Natural killer cell (primary cell): Measurements from ENCODE around the gene PIP5K1A. TPM values are rescaled to one million over a fixed set of nuclear protein-coding genes. Genes with fewer than 3 reads are reported as not detected.
A peak's percentile ranks its signal among the peaks of the same experiment; 100 is the strongest.

ENCODE experiments used
- ATAC-seq, 3 donors: fragments of 150-1000 bp in 2 of 3; fragments of 200-7000 bp in 1 of 3; cut with Tn5 transposase; 1 replicate in 1 of 3; 2 replicates in 2 of 3; pipeline ENCODE4 v1.10.0; 2021; ENCODE audit warnings: mild to moderate bottlenecking in 2 of 3, moderate library complexity in 2 of 3
- DNase-seq, 2 donors: peaks; one replicate each; pipeline versions ENCODE4 v3.0.0 to v3.0.0-alpha.2; 2013 to 2021; ENCODE audit warnings: mixed read lengths in 1 of 2
- H3K27ac ChIP-seq: one replicate; pipeline ENCODE4 v1.5.1; 2013; ENCODE audit warnings: mild to moderate bottlenecking, low read length
- H3K27me3 ChIP-seq: one replicate; pipeline ENCODE4 v1.6.1; 2013; ENCODE audit warnings: low read length; ENCODE audit not compliant: control insufficient read depth, insufficient read depth
- H3K36me3 ChIP-seq: one replicate; pipeline ENCODE4 v1.6.1; 2013; ENCODE audit warnings: low read length; ENCODE audit not compliant: control insufficient read depth, insufficient read depth
- H3K4me1 ChIP-seq: one replicate; pipeline ENCODE4 v1.6.1; 2013; ENCODE audit warnings: low read length; ENCODE audit not compliant: control insufficient read depth, insufficient read depth
- H3K4me3 ChIP-seq: one replicate; pipeline ENCODE4 v1.5.1; 2013; ENCODE audit warnings: low read length
- H3K9me3 ChIP-seq: one replicate; pipeline ENCODE4 v1.6.1; 2013; ENCODE audit warnings: low read length; ENCODE audit not compliant: control insufficient read depth, insufficient read depth
- H3K27ac Mint-ChIP-seq, 2 donors: one replicate each; pipeline ENCODE4 v1.8.0; 2022; ENCODE audit warnings: mild to moderate bottlenecking in 2 of 2, mixed read lengths in 2 of 2, moderate library complexity in 1 of 2
- H3K27me3 Mint-ChIP-seq, 2 donors: one replicate each; pipeline ENCODE4 v1.8.0; 2022; ENCODE audit warnings: low read depth in 2 of 2, mixed read lengths in 2 of 2
- H3K36me3 Mint-ChIP-seq: one replicate; pipeline ENCODE4 v1.8.0; 2022; ENCODE audit warnings: mixed read lengths
- H3K4me1 Mint-ChIP-seq, 2 donors: one replicate each; pipeline ENCODE4 v1.8.0; 2022; ENCODE audit warnings: mixed read lengths in 2 of 2
- H3K4me3 Mint-ChIP-seq: one replicate; pipeline ENCODE4 v1.8.0; 2022; ENCODE audit warnings: mild to moderate bottlenecking, moderate library complexity, mixed read lengths
- H3K9me3 Mint-ChIP-seq, 2 donors: one replicate each; pipeline ENCODE4 v1.8.0; 2022; ENCODE audit warnings: mixed read lengths in 2 of 2
- WGBS: methylation state at CpG from one replicate; pipeline ENCODE4 v1.1.7; 2013; ENCODE audit warnings: missing lambda C conversion rate; ENCODE audit not compliant: insufficient coverage; 5-methylcytosine and 5-hydroxymethylcytosine counted together
- intact Hi-C: fragments of 100-400 bp; cut with micrococcal nuclease; formaldehyde crosslinking; loops from one replicate; pipeline ENCODE4 v1.14.2; 2022
- total RNA-seq, 4 donors: library from RNA; stranded (reverse); fragments of 120-200 nt in 1 of 4; gene quantifications; one replicate each; pipeline versions ENCODE4 v1.2.3 to v1.2.4, GENCODE V29; 2013 to 2022
- TF ChIP-seq, protein P1 (sequence below): fragments of 200-600 bp; IDR thresholded peaks from one replicate; pipeline ENCODE4 v1.8.0; 2022; ENCODE audit warnings: antibody characterized with exemption

PIP5K1A gene
- total RNA-seq, 3 donors from 2014 or later (not counting 1 experiment from before 2014, with no cell fraction given): 42.0 to 65.2 (median 44.6) TPM

DNA sequence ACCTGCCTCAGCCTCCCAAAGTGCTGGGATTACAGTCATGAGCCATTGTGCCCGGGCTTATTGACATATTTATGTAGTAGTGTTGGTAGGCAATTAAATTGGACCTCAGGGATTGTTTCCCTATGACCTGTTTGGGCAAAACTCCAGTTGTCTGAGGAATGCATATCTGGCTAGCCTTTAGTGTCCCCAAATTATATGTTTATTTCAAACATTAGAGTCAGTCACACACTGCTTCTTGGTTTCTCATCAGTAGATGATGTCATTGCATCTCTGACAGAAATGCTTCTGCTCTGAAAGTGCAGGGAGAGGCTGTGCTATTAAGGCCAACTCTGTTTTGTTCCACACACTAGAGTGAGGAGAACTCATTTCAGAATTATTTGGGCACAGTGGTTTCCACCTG, 12.5 kb downstream of the PIP5K1A start:
- intact Hi-C loops: no loop called here
- ATAC-seq (no peak), DNase-seq (no peak)
- H3K4me3 ChIP-seq: no peak overlapping the region
- no peaks in the 10 kb centered on the region for H3K9me3 Mint-ChIP-seq
- H3K4me1 ChIP-seq: no peaks in the 10 kb centered on the region
- no peaks in the 10 kb centered on the region for H3K27me3 Mint-ChIP-seq
- no peaks in the 10 kb centered on the region for H3K36me3 Mint-ChIP-seq
- H3K27ac ChIP-seq: no peak overlapping the region
- H3K27me3 ChIP-seq: no peaks in the 10 kb centered on the region
- H3K4me3 Mint-ChIP-seq: no peak overlapping the region
- 100% methylated on average over 1 of the region's 1 CpG for WGBS
- TF ChIP-seq, protein P1, sequence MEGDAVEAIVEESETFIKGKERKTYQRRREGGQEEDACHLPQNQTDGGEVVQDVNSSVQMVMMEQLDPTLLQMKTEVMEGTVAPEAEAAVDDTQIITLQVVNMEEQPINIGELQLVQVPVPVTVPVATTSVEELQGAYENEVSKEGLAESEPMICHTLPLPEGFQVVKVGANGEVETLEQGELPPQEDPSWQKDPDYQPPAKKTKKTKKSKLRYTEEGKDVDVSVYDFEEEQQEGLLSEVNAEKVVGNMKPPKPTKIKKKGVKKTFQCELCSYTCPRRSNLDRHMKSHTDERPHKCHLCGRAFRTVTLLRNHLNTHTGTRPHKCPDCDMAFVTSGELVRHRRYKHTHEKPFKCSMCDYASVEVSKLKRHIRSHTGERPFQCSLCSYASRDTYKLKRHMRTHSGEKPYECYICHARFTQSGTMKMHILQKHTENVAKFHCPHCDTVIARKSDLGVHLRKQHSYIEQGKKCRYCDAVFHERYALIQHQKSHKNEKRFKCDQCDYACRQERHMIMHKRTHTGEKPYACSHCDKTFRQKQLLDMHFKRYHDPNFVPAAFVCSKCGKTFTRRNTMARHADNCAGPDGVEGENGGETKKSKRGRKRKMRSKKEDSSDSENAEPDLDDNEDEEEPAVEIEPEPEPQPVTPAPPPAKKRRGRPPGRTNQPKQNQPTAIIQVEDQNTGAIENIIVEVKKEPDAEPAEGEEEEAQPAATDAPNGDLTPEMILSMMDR: no peak
- peaks cover 9% of the 10 kb centered on the region for H3K36me3 ChIP-seq
- H3K27ac Mint-ChIP-seq: peak overlapping the region in 1 of 2 donors; percentile 26
- H3K4me1 Mint-ChIP-seq: peaks cover 13 to 15% of the 10 kb centered on the region in 2 donors
- H3K9me3 ChIP-seq: no peaks in the 10 kb centered on the region

DNA sequence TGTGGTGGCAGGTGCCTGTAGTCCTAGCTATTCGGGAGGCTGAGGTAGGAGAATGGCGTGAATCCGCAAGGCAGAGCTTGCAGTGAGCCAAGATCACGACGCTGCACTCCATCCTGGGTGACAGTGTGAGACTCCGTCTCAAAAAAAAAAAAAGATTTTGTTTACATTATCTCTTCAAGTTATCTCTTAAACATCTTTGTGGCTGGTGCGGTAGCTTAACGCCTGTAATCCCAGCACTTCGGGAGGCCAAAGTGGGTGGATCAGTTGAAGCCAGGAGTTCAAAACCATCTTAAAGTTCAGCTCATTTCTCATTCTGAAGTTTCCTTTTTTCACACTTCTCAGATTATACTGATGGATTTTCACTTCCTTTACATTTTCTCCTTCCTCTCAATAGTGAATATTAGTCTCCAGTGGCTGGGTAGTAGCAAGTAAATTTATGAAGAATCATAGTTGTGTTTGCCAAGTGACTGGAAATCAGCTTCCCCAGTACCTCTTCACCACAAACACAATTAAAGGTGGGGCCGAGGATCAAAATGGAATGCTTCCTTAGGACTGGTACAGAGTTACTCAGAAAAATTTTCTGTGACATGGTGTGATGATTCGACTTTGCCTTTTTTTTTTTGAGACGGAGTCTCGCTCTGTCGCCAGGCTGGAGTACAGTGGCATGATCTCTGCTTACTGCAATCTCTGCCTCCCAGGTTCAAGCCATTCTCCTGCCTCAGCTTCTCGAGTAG, 13.8 kb downstream of the PIP5K1A start:
- H3K27ac Mint-ChIP-seq: peak overlapping the region; percentile 18 to 67
- intact Hi-C loops: no loop called here
- no peak for ATAC-seq
- Histone ChIP-seq H3K4me1 (no peaks in the 10 kb centered on the region), H3K27ac (no peak overlapping the region), H3K9me3 (no peaks in the 10 kb centered on the region), H3K4me3 (no peak overlapping the region), H3K36me3 (peaks cover 8% of the 10 kb centered on the region), H3K27me3 (no peaks in the 10 kb centered on the region)
- peak in 1 of 2 donors; percentile 8 for DNase-seq
- peaks cover 15 to 19% of the 10 kb centered on the region in 2 donors for H3K4me1 Mint-ChIP-seq
- WGBS: 81% methylated on average over 15 of the region's 15 CpGs
- no peaks in the 10 kb centered on the region for H3K27me3 Mint-ChIP-seq
- H3K4me3 Mint-ChIP-seq: no peak overlapping the region
- no peaks in the 10 kb centered on the region for H3K9me3 Mint-ChIP-seq
- H3K36me3 Mint-ChIP-seq: no peaks in the 10 kb centered on the region
- TF ChIP-seq, protein P1: no peak

DNA sequence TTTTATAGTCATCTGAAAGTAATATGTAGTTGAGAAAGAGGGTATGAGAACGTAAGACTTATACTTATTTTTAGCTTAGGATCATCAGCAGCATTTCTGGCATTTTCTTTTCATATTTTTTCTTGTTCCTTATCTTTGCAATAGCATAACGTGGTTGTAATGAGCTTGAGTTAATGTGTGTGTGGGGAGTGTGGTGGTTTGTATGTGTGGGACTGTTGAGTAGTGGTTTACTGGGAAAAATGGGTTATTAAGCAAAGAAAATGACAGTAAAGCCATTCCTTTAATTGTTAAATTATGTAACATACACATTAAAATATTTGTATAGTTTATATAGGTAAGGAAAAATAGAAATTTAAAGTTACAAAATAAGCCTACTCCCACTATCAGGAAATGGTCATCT, 15.2 kb downstream of the PIP5K1A start:
- peak overlapping the region in 1 of 2 donors; percentile 51 for H3K27ac Mint-ChIP-seq
- WGBS: 88% methylated on average over 1 of the region's 2 CpGs

More for the DNA sequence above, 15.2 kb downstream of the PIP5K1A start:
- Histone ChIP-seq H3K4me3 (no peak overlapping the region), H3K27ac (no peak overlapping the region), H3K27me3 (no peaks in the 10 kb centered on the region), H3K36me3 (peaks cover 4% of the 10 kb centered on the region), H3K4me1 (no peaks in the 10 kb centered on the region), H3K9me3 (no peaks in the 10 kb centered on the region)
- H3K9me3 Mint-ChIP-seq: no peaks in the 10 kb centered on the region
- DNase-seq (no peak), ATAC-seq (no peak)
- no peaks in the 10 kb centered on the region for H3K27me3 Mint-ChIP-seq
- peaks cover 15 to 19% of the 10 kb centered on the region in 2 donors for H3K4me1 Mint-ChIP-seq
- H3K4me3 Mint-ChIP-seq: no peak overlapping the region
- H3K36me3 Mint-ChIP-seq: no peaks in the 10 kb centered on the region
- intact Hi-C loops: no loop called here
- TF ChIP-seq, protein P1: no peak
